Stimulated activated CD4-positive, alpha-beta T cell treated with anti-CD3 and anti-CD28 coated beads, Interleukin-2, amount 100 ng/mL, for 24 hours (primary cell): ENCODE measurements around the gene WNT1.
A peak's percentile ranks its signal among the peaks of the same experiment; 100 is the strongest.

Experiments used
- DNase-seq, 2 donors: peaks; one replicate each; pipeline ENCODE4 v3.0.0-alpha.2; 2020

The WNT1 gene

DNA sequence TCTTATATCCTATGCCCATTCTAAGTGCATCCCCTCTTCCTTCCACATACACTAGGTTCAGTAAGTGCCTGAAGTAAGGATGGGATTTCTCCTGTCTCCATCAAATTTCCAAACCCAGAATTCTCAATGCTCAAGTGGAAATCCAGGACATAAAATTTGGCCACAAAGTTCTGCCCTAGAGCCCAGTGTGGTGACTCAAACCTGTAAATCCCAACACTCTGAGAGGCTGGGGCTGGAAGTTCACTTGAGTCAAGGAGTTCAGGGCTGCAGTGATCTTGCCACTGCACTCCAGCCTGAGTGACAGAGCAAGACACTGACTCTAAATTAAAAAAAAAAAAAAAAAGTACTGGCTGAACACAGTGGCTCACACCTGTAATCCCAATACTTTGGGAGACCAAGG lies 16.3 kb upstream of the WNT1 start:
- DNase-seq, result no peak

DNA sequence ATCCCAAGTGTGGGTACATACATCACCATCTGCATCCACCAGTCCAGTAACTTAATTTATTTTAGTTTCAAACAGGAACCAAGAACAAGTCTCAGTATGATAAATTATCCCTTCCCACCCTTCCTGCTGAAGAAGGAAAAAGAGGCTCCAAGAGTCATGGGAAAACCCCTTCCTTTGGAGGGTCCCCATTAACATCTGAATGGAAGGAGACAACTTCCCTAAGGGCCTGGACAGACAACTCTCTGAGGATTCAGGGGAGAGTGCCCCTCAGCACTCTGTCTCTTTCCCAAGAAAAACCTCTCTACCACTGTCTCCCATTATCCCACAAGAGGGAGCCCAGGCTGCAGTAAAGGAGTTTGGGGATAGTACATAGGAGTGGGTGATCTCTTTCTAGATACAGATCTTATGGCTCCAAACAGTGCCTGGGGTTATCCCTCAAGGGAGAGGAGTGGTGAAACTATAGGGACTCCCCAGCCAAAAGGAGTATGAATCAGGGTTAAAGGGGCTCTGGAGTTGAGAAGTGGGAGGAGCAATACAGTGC lies 12.8 kb upstream of the WNT1 start:
- DNase-seq, result no peak

DNA sequence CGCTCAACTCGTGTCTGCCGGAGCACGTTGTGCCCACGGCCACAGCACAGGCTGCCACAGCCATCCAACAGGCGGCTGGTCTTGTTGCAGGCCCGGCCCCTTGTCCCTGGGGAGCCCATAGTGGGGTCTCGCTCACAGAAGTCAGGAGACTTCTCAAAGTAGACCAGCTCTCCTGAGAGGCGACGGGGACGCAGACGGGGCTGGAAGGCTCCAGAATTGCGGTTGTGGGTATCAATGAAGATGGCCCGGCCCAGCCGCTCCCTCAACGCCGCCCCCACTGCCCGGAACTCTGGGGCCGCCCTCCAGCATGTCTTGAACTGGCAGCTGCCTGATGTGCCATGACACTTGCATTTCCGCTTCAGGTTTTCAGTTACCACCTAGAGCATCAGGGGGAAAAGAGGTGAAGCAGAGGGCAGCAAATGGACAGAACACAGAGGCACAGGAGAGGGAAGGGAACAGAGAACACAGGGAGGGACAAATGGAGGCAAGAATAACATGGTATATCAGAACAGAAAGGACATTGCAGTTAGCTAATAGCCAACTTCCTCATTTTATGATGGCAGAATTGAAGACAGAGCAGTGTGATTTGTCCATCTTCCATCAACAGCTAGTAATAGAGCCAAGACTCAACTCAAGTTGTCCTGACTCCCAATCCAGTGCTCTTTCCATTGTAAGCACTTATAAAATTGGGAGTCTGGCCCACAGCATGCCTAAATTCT lies 11.8 kb upstream of the WNT1 start:
- no peak for DNase-seq

DNA sequence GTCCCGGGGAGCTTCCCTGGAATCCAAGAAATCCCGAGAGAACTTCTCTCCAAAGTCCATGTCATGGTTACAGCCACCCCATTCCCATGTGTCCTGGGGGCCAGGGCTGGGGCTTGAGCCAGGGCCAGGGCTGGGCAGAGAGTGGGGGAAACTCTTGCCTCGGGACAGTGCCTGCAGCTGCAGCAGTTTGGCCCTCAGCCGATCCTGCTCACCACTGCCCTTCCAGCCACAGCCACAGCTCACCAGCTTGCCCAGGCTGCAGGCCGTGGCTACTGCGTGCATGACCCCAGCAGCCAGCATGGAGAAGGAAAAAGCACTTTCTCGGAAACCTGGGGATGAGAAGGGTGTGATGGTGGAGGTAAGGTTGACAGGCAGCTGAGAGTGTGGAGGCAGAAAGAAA lies 10.1 kb upstream of the WNT1 start:
- no peak for DNase-seq

- DNase-seq, result no peak
Measured at GRCh38 chr12:48968467-48968866, 9.7 kb upstream of the WNT1 start.

GRCh38 chr12:48969160-48969771 lies 8.9 kb upstream of the WNT1 start:
- no peak for DNase-seq

- DNase-seq, result peak; percentile 45 to 53
Measured at GRCh38 chr12:48969833-48970701, 8.1 kb upstream of the WNT1 start.

GRCh38 chr12:48970702-48971334 lies 7.3 kb upstream of the WNT1 start:
- DNase-seq, result no peak

DNA sequence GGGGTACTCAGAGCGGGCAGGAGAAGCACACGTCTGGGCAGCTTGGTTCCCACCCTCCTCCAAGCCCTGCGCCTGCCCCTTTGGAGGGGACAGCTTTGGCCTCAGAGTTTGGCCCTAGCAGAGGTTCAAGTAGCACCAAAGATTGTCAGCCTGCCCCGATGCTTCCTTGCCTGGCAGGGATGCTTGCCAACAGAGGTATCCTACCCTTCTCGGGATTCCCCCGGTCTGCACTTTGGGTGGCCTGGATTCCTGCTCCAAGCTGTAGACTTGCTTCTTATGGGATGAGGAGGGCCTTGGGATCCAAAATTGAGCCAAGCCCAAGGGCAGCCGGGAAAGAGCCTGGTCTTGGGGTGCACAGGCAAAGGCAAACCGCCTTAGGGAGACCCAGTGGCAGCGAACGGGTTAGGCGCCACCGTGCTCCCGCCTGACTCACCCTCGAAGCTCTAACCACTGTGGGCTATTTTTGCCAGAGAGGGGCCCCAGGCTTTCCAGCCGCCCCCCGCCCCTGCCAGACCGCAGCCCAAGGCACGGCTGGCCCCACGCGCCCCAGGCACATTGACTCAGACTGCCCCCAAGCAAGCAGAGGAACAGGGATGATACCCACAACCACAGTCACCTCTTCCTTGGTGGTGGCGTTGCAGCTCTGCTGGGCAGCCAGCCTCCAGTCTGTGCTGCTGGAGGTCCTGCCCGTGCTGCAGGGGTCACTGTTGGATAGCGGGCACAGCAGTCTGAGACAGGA lies 5.7 kb upstream of the WNT1 start:
- peak; percentile 45 to 59 for DNase-seq

DNA sequence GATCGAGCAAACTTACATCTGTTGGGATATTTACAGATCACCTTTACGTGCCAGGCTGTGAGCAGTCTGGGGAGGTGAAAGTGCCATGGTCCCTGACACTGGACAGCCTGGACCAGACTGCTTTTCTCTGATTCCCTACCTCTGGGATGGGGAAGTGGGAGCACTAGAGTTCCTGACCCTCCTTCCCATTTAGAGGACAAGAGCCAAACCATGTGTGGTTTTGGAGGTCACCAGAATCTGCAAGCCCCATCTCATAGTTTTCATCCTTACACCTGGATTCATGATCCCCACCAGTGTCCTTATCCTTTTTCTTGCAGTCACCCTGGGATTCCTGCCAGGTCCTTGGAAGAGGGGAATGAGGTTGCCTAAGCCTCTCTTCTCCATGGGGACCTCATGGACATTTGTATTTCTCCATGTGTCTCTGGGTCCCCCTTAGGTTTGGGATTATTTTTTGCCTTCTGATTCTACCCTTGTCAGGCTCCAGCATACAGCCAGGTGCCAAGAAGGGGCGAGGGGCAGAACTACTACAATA lies 5.1 kb upstream of the WNT1 start:
- no peak for DNase-seq

DNA sequence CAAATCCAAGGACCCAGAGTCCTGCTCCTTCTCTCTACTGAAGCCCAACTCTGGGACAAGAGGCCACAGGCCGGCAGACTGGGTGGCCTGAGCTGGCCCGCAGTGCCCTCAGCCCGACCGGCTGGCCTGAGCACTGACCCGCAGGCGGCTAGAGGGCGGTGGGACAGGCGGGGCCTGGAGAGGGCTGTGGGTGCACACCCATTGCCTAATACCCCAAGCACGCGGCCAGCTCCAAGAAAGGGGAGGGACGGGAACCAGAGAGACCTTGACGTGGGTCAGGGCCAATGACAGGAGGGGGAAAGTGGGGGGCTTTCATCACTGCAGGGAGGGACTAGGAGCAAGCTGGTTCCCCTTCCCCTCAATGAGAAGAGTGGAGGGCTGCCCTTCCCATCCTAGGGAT lies 4.6 kb upstream of the WNT1 start:
- no peak for DNase-seq

DNA sequence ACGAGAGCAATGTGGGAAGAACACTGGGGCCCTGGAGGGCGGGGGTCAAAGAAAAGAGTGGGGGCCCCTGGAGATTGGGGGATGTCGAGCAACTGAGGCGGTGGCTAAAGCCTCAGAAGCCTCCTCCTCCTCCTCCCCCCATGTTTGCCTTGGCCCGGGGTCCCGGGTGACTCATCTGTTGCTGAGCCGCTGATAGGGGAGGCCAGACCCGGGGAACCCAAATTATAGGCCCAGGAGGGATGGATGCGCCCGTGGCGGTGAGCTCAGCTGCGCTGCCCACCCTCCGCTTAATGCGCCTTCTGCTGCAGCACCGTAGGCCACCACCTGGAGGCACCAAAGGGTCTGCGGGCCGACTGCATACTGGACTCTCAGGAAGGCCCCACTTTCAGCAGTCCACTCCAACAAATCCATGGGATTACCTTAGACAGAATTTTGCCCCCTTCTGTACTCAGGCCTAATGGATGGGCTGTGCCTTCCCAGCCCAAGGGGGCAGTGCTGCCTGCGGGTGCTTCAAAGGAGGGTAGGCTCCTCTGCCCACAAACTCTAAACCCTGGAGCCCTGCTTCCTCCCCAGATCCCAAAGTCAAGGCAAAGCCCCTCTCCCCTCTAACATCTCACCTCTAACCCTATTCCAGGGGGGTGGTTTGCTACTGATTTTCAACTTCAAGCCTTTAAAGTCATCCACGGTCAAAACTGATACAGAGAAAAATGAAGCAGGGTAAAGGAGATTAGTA lies 4.0 kb upstream of the WNT1 start:
- peak; percentile 52 to 57 for DNase-seq

- peak; percentile 86 to 90 for DNase-seq
Measured at GRCh38 chr12:48977290-48978281, 536 bp upstream of the WNT1 start.

DNA sequence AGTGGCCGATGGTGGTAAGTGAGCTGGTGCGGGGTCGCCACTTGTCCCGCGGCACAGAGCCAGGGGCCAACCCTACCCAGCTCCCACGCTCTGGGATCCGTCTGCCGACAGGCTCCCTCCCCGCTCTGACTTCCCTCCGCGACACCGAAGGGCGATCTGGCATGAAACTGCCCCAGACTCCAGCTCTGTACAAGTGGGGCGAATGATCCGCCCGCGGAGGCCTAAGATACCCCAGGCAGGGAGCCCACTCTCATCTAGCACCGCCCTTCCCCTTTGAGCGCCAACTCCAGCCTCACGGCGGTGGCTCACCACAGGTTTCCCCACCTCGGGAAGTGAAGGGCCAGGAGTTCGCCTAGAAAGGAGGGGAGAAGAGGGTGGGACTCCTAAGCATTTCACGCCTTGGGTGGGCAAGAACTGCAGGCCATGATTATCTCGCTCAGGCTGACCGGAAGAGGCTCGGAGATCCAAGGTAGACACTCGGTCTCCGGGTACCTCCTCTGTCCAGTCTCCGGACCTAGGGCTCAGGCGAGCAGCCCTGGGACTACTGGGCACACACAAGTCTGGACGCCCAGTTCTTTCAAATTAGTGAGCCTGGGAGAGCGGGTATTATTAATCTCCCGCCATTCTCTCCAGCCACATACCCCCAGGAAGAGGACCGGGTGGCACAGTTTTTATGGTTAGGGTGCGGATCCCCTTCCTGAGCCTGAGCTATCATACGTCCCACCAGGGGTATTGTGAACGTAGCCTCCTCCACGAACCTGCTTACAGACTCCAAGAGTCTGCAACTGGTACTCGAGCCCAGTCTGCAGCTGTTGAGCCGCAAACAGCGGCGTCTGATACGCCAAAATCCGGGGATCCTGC lies 849 bp downstream of the WNT1 start:
- peak in 1 of 2 donors; percentile 21 for DNase-seq

GRCh38 chr12:48979602-48980388 lies 1.7 kb downstream of the WNT1 start:
- peak in 1 of 2 donors; percentile 28 for DNase-seq

GRCh38 chr12:48980389-48980952 lies 2.3 kb downstream of the WNT1 start:
- peak in 1 of 2 donors; percentile 47 for DNase-seq

GRCh38 chr12:48980953-48981756 lies 3.0 kb downstream of the WNT1 start:
- DNase-seq, result peak in 1 of 2 donors; percentile 45
